ENCODE data around the gene MED26.

DNA sequence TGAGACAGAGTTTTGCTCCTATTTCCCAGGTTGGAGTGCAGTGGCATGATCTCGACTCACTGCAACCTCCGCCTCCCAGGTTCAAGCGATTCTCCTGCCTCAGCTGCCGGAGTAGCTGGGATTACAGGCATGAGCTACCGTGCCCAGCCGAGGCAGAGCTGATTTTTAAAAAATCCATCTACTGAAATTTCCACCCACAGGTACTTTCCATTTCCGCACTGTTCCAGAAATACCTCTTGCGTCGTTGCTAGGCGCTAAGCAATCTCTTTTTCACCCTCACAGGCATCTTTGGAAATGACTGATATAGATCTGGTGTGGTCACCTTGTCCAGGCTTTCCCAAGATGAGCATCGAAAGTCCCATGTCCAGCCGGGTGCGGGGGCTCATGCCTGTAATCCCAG, 42.3 kb upstream of the MED26 start:
- no peak for TF ChIP-seq CTCF (IDR thresholded peaks at IDR 0.05)
- no peak for TF ChIP-seq POLR2AphosphoS5 (IDR thresholded peaks at IDR 0.05; ENCODE audit: low read depth, low read length)
- TF ChIP-seq REST (IDR thresholded peaks at IDR 0.05; ENCODE audit: insufficient read depth in 1 of 2, low read depth in 2 of 2, low read length in 1 of 2) = no peak
- no peak for TF ChIP-seq SIN3A (IDR thresholded peaks at IDR 0.05; ENCODE audit: borderline replicate concordance, insufficient read depth, low read depth, low read length)

All from Panc1 (cell line).